Measurements from ENCODE around the gene EPHB1. TPM values are rescaled to one million over a fixed set of nuclear protein-coding genes. Genes with fewer than 3 reads are reported as not detected.

Gene EPHB1
- total RNA-seq, 1 experiment from 2014 or later: 0.73 TPM

GRCh38 chr3:134959516-134959915 lies 164.5 kb downstream of the EPHB1 start:
- no TSS peak for BruUV-seq (replicated peaks)
- Mint-ChIP-seq H3K27ac (ENCODE audit: unreplicated experiment) (no peak overlapping the region), H3K9me3 (ENCODE audit: low read depth, unreplicated experiment) (no peaks in the 10 kb centered on the region), H3K27me3 (ENCODE audit: unreplicated experiment) (peaks cover 68% of the 10 kb centered on the region), H3K36me3 (ENCODE audit: insufficient read depth, unreplicated experiment) (no peaks in the 10 kb centered on the region), H3K4me1 (ENCODE audit: low read depth, unreplicated experiment) (no peaks in the 10 kb centered on the region), H3K4me3 (ENCODE audit: low read depth, unreplicated experiment) (no peak overlapping the region)
- intact Hi-C loops (cut with micrococcal nuclease; ENCODE audit: unreplicated experiment): no loop called here
- DNase-seq: no peak
- no peak for TF ChIP-seq CTCF (IDR thresholded peaks at IDR 0.05; ENCODE audit: unreplicated experiment)
- CTCF ChIA-PET: interaction anchor here (0.8 kb wide), 1 partner anchor 10 kb away, joined by 4 read pairs; no protein-coding TSS in a partner anchor

- H3K27me3 Mint-ChIP-seq (ENCODE audit: unreplicated experiment): peaks cover 66% of the 10 kb centered on the region
- no peak for DNase-seq
- H3K4me1 Mint-ChIP-seq (ENCODE audit: low read depth, unreplicated experiment): no peaks in the 10 kb centered on the region
- CTCF ChIA-PET: no interaction called here
- H3K36me3 Mint-ChIP-seq (ENCODE audit: insufficient read depth, unreplicated experiment): no peaks in the 10 kb centered on the region
- no TSS peak for BruUV-seq (replicated peaks)
- intact Hi-C loops (cut with micrococcal nuclease; ENCODE audit: unreplicated experiment): no loop called here
- H3K4me3 Mint-ChIP-seq (ENCODE audit: low read depth, unreplicated experiment): no peak overlapping the region
- no peak for TF ChIP-seq CTCF (IDR thresholded peaks at IDR 0.05; ENCODE audit: unreplicated experiment)
- no peaks in the 10 kb centered on the region for H3K9me3 Mint-ChIP-seq (ENCODE audit: low read depth, unreplicated experiment)
- no peak overlapping the region for H3K27ac Mint-ChIP-seq (ENCODE audit: unreplicated experiment)
Measured at GRCh38 chr3:134964226-134964625, 169.2 kb downstream of the EPHB1 start.

- Mint-ChIP-seq H3K27me3 (ENCODE audit: unreplicated experiment) (peaks cover 60% of the 10 kb centered on the region), H3K9me3 (ENCODE audit: low read depth, unreplicated experiment) (no peaks in the 10 kb centered on the region), H3K4me1 (ENCODE audit: low read depth, unreplicated experiment) (no peaks in the 10 kb centered on the region), H3K36me3 (ENCODE audit: insufficient read depth, unreplicated experiment) (no peaks in the 10 kb centered on the region), H3K4me3 (ENCODE audit: low read depth, unreplicated experiment) (no peak overlapping the region), H3K27ac (ENCODE audit: unreplicated experiment) (no peak overlapping the region)
- DNase-seq: no peak
- intact Hi-C loops (cut with micrococcal nuclease; ENCODE audit: unreplicated experiment): no loop called here
- no peak for TF ChIP-seq CTCF (IDR thresholded peaks at IDR 0.05; ENCODE audit: unreplicated experiment)
- CTCF ChIA-PET: interaction anchor here (0.6 to 1.3 kb wide), 4 partner anchors 10 to 1992 kb away, joined by 3 to 4 read pairs (median 4); partner anchors contain the start of gene IL20RB
- BruUV-seq (replicated peaks): no TSS peak
Measured at GRCh38 chr3:134965865-134966481, 170.9 kb downstream of the EPHB1 start.

- Mint-ChIP-seq H3K27ac (ENCODE audit: unreplicated experiment) (no peak overlapping the region), H3K4me3 (ENCODE audit: low read depth, unreplicated experiment) (no peak overlapping the region), H3K4me1 (ENCODE audit: low read depth, unreplicated experiment) (no peaks in the 10 kb centered on the region), H3K27me3 (ENCODE audit: unreplicated experiment) (peaks cover 47% of the 10 kb centered on the region), H3K36me3 (ENCODE audit: insufficient read depth, unreplicated experiment) (no peaks in the 10 kb centered on the region), H3K9me3 (ENCODE audit: low read depth, unreplicated experiment) (no peaks in the 10 kb centered on the region)
- DNase-seq: no peak
- TF ChIP-seq CTCF (IDR thresholded peaks at IDR 0.05; ENCODE audit: unreplicated experiment): no peak
- CTCF ChIA-PET: no interaction called here
- BruUV-seq (replicated peaks): no TSS peak
- intact Hi-C loops (cut with micrococcal nuclease; ENCODE audit: unreplicated experiment): no loop called here
Measured at GRCh38 chr3:134970895-134971294, 175.8 kb downstream of the EPHB1 start.

All from Calu3 (cell line).